H1 (cell line): ENCODE data around the gene PLPPR1. TPM values are rescaled to one million over a fixed set of nuclear protein-coding genes. Genes with fewer than 3 reads are reported as not detected.

Experiments used
- ASH2L ChIP-seq: fragments of 200-600, 300-600 bp; sonication (generic); IDR thresholded peaks from one replicate; pipeline ENCODE4 v1.7.1; 2017; ENCODE audit warnings: low read length
- ATF2 ChIP-seq: IDR thresholded peaks from 2 replicates; pipeline ENCODE4 v1.6.1; 2012; ENCODE audit warnings: low read length, inconsistent platforms
- BRCA1 ChIP-seq: IDR thresholded peaks from 2 replicates; pipeline ENCODE4 v1.6.1; 2012; ENCODE audit warnings: low read depth, low read length, improper control_type of control experiment
- CHD7 ChIP-seq: fragments of 300-600 bp; sonication (generic); IDR thresholded peaks from 2 replicates; pipeline ENCODE4 v1.7.1; 2012; ENCODE audit warnings: low read length, moderate library complexity, mild to moderate bottlenecking, inconsistent platforms; ENCODE audit not compliant: insufficient replicate concordance
- RFX5 ChIP-seq: IDR thresholded peaks from 2 replicates; pipeline ENCODE4 v1.6.1; 2011; ENCODE audit warnings: low read depth, low read length, improper control_type of control experiment, borderline replicate concordance
- RXRA ChIP-seq: IDR thresholded peaks from 2 replicates; pipeline ENCODE4 v1.6.1; 2011; ENCODE audit warnings: low read depth, mild to moderate bottlenecking, low read length, moderate library complexity; ENCODE audit not compliant: insufficient read depth
- SAP30 ChIP-seq: fragments of 300-600 bp; sonication (generic); IDR thresholded peaks from 2 replicates; pipeline ENCODE4 v1.7.1; 2012; ENCODE audit warnings: low read length, moderate library complexity, mild to moderate bottlenecking, inconsistent platforms; ENCODE audit not compliant: insufficient read depth, insufficient replicate concordance
- YY1 ChIP-seq: IDR thresholded peaks from 2 replicates; pipeline ENCODE4 v1.6.1; 2011; ENCODE audit warnings: low read depth, mild to moderate bottlenecking, low read length
- polyA plus RNA-seq, 7 experiments: library from polyadenylated mRNA; depleted of rRNA in 3 of 7; stranded (reverse) in 5 of 7; unstranded in 2 of 7; fragments of >200 nt in 5 of 7; fragments of 200-250 nt in 2 of 7; gene quantifications; 1 replicate in 5 of 7; 2 replicates in 1 of 7; 4 replicates in 1 of 7; pipeline versions ENCODE4 v1.2.1 to v1.2.3, GENCODE V29; 2011 to 2013; ENCODE audit warnings: missing spikeins in 2 of 7, mixed read lengths in 2 of 7
- total RNA-seq: library from RNA; stranded (reverse); fragmentation: NEBNext Ultra II Directional; extraction: Animal tissue kit (Norgen Biotek cat#: 25700); gene quantifications from 2 replicates; pipeline ENCODE4 v1.2.1, GENCODE V29; 2021
- TF ChIP-seq, protein P1 (sequence below): IDR thresholded peaks from 2 replicates; pipeline ENCODE4 v1.6.1; 2011; ENCODE audit warnings: low read length, improper control_type of control experiment

Gene PLPPR1
- total and polyA plus RNA-seq, 2 of the 8 experiments (the other 6 are each of a cell fraction or from before 2014, with no cell fraction given): 1.4 to 1.8 TPM

- TF ChIP-seq CHD7 (no peak), RXRA (no peak), ASH2L (no peak), YY1 (no peak), RFX5 (no peak), ATF2 (no peak), BRCA1 (no peak), SAP30 (no peak)
- TF ChIP-seq, protein P1, sequence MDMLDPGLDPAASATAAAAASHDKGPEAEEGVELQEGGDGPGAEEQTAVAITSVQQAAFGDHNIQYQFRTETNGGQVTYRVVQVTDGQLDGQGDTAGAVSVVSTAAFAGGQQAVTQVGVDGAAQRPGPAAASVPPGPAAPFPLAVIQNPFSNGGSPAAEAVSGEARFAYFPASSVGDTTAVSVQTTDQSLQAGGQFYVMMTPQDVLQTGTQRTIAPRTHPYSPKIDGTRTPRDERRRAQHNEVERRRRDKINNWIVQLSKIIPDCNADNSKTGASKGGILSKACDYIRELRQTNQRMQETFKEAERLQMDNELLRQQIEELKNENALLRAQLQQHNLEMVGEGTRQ: no peak
These were observed 296.5 kb downstream of the PLPPR1 start (continued) for GRCh38 chr9:101325053-101325452.
